ENCODE data around the gene ZNF391.
"Not testable (repeated sequence)": the region's sequence is repeated elsewhere in the genome, so short reads cannot be mapped to it uniquely, and the experiment has no call there.

The ZNF391 gene

GRCh38 chr6:27388293-27389197, at the start of gene ZNF391:
Gene ZNF391 (plus strand): TSS chr6:27388759. CDS start chr6:27400371, 11,612 bp downstream.
- DNase-seq (ENCODE audit: low spot score) = peak; percentile 69

DNA sequence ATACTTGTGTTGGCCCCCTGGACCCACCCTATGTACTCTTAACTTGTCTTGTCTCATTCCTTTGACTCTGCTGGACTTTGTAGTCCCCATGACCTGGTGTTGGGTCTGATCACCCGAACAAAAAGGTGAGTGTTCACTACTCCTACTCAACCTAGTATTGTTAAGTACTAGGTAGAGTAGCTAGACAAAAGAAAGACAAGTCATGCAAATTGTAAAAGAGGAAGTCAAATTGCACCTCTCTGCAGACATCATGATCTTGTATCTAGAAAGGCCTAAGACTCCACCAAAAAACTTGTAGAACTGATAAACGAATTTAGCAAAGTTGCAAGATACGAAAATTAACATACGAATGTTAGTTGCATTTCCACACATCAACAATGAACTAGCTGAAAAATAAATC, 35.7 kb upstream of the ZNF391 start:
- DNase-seq (ENCODE audit: low spot score) = no peak

DNA sequence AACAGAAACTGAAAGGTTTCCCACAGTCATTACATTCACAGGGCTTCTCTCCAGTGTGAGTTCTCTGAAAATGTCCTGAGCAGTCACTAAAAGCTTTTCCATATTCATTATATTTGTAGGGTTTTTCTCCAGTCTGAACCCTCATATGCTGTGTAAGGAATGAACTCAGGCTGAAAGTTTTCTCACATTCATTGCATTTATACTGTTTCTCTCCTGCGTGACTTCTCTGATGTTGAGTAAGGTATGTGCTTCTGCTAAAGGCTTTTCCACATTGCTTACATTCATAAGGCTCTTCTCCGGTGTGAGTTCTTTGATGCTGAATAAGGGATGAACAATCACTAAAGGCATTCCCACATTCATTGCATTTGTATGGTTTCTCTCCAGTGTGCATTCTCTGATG, 29.8 kb upstream of the ZNF391 start:
- DNase-seq (ENCODE audit: low spot score) = no peak

- no peak for DNase-seq (ENCODE audit: low spot score)
Observed at GRCh38 chr6:27359231-27359630, 29.3 kb upstream of the ZNF391 start.

DNA sequence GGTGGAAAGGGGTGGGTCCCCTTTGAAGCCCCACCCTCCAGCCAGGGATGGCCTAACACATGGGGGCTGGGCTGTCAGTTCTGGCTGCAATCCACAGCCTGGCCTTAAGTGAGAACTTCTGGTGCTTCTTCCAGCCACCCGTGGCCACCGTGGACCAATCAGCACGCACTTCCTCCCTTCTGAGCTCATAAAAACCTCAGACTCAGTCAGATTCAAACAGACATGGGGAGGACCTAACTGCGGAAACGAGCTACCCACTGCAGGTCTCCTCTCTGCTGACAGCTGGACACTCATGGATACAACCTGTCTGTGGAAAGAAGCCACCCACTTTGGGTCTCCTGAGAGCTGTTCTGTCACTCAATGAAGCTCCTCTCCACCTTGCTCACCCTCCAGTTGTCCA, 20.4 kb upstream of the ZNF391 start:
- DNase-seq (ENCODE audit: low spot score) = no peak

GRCh38 chr6:27370391-27370790, 18.2 kb upstream of the ZNF391 start:
- DNase-seq (ENCODE audit: low spot score) = no peak

GRCh38 chr6:27374824-27375612, 13.5 kb upstream of the ZNF391 start:
- DNase-seq (ENCODE audit: low spot score) = peak; percentile 24

DNA sequence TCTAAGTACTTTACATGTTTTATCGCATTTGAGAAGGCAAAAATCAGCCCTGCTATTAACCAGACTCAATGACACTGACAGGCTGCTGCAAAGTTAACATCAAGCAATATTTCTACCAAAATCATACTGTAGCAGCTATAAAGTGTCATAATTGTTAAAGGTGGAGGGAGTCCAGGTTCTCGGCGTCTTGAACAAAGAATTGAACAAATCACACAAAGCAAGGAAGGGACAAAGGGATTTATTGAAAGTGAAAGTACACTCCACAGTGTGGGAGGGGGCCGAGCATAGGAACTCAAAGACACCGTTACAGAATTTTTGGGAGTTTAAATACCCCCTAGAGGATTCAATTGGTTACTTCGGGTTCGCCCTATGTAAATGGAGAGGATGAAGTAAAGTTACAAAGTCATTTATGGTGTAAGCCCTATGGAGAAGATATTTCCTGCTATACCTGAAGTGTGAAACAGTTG, 12.9 kb upstream of the ZNF391 start:
- DNase-seq (ENCODE audit: low spot score) = no peak

DNA sequence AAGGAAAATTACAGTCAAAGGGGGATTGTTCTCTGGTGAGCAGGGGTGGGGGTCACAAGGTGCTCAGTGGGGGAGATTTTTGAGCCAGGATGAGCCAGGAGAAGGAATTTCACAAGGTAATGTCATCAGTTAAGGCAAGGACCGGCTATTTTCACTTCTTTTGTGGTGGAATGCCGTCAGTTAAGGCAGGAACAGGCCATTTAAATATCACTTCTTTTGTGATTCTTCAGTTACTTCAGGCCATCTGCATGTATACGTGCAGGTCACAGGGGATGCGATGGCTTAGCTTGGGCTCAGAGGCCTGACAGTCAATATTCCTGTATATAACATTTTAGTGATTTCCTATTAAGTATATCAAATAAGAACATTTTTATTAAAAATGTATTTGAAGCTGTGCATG, 10.2 kb upstream of the ZNF391 start:
- not testable (repeated sequence) for DNase-seq (ENCODE audit: low spot score)

- not testable (repeated sequence) for DNase-seq (ENCODE audit: low spot score)
Observed at GRCh38 chr6:27381001-27381400, 7.6 kb upstream of the ZNF391 start.

DNA sequence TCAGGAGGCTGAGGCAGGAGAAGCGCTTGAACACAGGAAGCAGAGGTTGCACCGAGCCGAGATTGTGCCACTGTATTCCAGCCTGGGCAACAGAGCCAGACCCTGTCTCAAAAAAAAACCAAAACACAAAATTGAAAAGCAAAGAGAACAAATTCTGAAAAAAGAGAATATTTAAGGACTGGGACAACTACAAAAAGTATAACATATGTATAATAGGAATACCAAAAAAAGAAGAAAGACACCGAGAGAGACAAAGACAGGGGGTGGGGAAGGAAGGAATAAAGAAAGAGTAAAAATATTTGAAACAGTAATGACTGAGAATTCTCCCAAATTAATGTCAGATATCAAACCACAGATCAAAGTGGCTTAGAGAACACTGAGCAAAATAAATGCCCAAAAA, 5.5 kb upstream of the ZNF391 start:
- DNase-seq (ENCODE audit: low spot score) = no peak

DNA sequence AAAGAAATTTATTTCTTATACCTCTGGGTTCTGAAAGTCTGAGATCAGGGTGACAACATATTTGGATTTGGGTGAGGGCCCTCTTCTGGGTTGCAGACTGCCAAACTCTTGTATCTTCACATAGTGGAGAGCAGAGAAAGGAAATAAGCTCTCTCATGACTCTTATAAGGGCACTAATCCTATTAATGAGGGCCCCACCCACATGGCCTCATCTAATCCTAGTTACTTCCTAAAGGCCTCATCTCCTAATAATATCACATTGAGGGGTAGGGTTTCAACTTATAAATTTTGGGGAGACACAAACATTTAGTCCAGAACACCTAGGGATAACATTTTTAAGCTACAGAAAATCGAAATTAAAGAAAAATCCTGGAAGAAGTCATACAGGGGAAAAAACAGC, 5.1 kb upstream of the ZNF391 start:
- DNase-seq (ENCODE audit: low spot score) = no peak

GRCh38 chr6:27392623-27393022, 4.1 kb downstream of the ZNF391 start:
- DNase-seq (ENCODE audit: low spot score) = no peak

- no peak for DNase-seq (ENCODE audit: low spot score)
Observed at GRCh38 chr6:27394073-27394472, 5.5 kb downstream of the ZNF391 start.

- DNase-seq (ENCODE audit: low spot score) = no peak
Observed at GRCh38 chr6:27400877-27401642, 12.5 kb downstream of the ZNF391 start.

- no peak for DNase-seq (ENCODE audit: low spot score)
Observed at GRCh38 chr6:27406085-27406484, 17.5 kb downstream of the ZNF391 start.

GRCh38 chr6:27407153-27407814, 18.7 kb downstream of the ZNF391 start:
- DNase-seq (ENCODE audit: low spot score) = no peak

GRCh38 chr6:27414300-27414699, 25.7 kb downstream of the ZNF391 start:
- no peak for DNase-seq (ENCODE audit: low spot score)

DNA sequence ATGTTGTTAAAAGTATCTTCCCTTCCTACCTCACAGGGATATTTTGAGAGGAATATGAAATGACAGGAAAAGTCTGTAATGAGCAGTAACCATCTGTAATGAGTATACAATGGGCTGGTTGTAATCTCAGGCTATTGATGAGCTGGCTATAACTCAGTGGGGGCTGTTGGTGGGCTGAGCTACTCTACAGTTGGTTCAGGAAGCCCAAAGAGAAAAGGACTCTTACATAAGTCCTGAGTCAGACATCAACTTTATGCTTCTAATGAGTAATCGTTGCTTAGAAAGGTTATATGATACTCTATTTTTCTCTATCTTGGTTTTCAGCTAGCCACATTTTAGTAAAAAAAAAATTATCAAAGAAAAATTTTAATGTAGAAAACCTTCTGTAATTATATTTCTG, 26.4 kb downstream of the ZNF391 start:
- no peak for DNase-seq (ENCODE audit: low spot score)

GRCh38 chr6:27415898-27416297, 27.3 kb downstream of the ZNF391 start:
- DNase-seq (ENCODE audit: low spot score) = no peak

- no peak for DNase-seq (ENCODE audit: low spot score)
Observed at GRCh38 chr6:27419363-27419762, 30.8 kb downstream of the ZNF391 start.

Measured in hepatic stellate cell (primary cell).